ENCODE measurements around the gene SLC9A5.

DNA sequence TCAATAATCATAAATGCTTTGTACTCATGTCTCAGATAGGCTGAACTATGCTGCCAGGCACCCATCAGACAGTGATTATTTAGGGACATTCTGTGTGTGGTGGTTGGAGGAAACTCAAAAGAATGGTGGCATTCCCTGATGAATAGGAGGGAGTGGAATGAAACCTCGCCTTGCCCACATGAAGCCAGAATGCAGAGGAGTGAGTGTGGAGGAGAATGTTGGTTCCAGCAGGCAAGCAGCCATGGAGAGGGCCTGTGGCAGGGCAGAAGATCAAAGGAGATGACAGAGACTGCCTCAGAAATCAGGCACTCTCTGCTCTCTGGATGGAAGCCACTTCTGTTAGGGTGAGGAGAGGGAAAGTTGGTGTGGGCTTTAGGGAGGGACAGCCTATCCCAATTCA, 55.2 kb downstream of the SLC9A5 start:
- TF ChIP-seq, protein P1, sequence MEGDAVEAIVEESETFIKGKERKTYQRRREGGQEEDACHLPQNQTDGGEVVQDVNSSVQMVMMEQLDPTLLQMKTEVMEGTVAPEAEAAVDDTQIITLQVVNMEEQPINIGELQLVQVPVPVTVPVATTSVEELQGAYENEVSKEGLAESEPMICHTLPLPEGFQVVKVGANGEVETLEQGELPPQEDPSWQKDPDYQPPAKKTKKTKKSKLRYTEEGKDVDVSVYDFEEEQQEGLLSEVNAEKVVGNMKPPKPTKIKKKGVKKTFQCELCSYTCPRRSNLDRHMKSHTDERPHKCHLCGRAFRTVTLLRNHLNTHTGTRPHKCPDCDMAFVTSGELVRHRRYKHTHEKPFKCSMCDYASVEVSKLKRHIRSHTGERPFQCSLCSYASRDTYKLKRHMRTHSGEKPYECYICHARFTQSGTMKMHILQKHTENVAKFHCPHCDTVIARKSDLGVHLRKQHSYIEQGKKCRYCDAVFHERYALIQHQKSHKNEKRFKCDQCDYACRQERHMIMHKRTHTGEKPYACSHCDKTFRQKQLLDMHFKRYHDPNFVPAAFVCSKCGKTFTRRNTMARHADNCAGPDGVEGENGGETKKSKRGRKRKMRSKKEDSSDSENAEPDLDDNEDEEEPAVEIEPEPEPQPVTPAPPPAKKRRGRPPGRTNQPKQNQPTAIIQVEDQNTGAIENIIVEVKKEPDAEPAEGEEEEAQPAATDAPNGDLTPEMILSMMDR (IDR thresholded peaks at IDR 0.05 in 2 of 3, conservative IDR thresholded peaks at IDR 0.05 in 1 of 3; ENCODE audit: borderline replicate concordance in 1 of 3, insufficient read depth in 1 of 3, low read depth in 2 of 3, low read length in 2 of 3) = no peak
- TF ChIP-seq RAD21 (IDR thresholded peaks at IDR 0.05; ENCODE audit: low read depth) = no peak
- TF ChIP-seq, protein P2, sequence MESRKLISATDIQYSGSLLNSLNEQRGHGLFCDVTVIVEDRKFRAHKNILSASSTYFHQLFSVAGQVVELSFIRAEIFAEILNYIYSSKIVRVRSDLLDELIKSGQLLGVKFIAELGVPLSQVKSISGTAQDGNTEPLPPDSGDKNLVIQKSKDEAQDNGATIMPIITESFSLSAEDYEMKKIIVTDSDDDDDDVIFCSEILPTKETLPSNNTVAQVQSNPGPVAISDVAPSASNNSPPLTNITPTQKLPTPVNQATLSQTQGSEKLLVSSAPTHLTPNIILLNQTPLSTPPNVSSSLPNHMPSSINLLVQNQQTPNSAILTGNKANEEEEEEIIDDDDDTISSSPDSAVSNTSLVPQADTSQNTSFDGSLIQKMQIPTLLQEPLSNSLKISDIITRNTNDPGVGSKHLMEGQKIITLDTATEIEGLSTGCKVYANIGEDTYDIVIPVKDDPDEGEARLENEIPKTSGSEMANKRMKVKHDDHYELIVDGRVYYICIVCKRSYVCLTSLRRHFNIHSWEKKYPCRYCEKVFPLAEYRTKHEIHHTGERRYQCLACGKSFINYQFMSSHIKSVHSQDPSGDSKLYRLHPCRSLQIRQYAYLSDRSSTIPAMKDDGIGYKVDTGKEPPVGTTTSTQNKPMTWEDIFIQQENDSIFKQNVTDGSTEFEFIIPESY (IDR thresholded peaks at IDR 0.05; ENCODE audit: extremely low read depth, insufficient replicate concordance, low read length) = no peak

Data from HCT116 (cell line).